WTC11 (cell line): ENCODE measurements around the gene MYO5C. TPM values are rescaled to one million over a fixed set of nuclear protein-coding genes. Genes with fewer than 3 reads are reported as not detected.

Source experiments
- ATAC-seq: fragments of 200-7000 bp; cut with Tn5 transposase; 2 replicates; pipeline ENCODE4 v1.10.0; 2021; ENCODE audit warnings: mild to moderate bottlenecking, moderate library complexity
- CTCF ChIA-PET: fragments of 300-600 bp; sonication (Branson Sonifier 250); formaldehyde crosslinking; loops from one replicate; lab custom pipeline; 2021; ENCODE audit warnings: antibody characterized with exemption; lab: Charles Lee
- POLR2A ChIA-PET: fragments of 350-600 bp; sonication (Branson Sonifier 250); formaldehyde crosslinking; loops from one replicate; lab custom pipeline; 2021; ENCODE audit warnings: antibody characterized with exemption; lab: Charles Lee
- DNase-seq: peaks from one replicate; pipeline ENCODE4 v3.0.0; 2021; ENCODE audit warnings: low spot score
- H3K27ac Mint-ChIP-seq: 2 replicates; pipeline ENCODE4 v1.8.0; 2021; ENCODE audit warnings: mixed read lengths
- H3K27me3 Mint-ChIP-seq: 2 replicates; pipeline ENCODE4 v1.8.0; 2021; ENCODE audit warnings: low read depth, mild to moderate bottlenecking, moderate library complexity, mixed read lengths
- H3K36me3 Mint-ChIP-seq: 2 replicates; pipeline ENCODE4 v1.8.0; 2021; ENCODE audit warnings: mixed read lengths
- H3K4me1 Mint-ChIP-seq: 2 replicates; pipeline ENCODE4 v1.8.0; 2022; ENCODE audit warnings: mixed read lengths
- H3K4me3 Mint-ChIP-seq: 2 replicates; pipeline ENCODE4 v1.8.0; 2021; ENCODE audit warnings: mild to moderate bottlenecking, moderate library complexity, mixed read lengths
- H3K9me3 Mint-ChIP-seq: 2 replicates; pipeline ENCODE4 v1.8.0; 2021; ENCODE audit warnings: mixed read lengths
- CBFB ChIP-seq: sonication (generic); formaldehyde crosslinking; IDR thresholded peaks from 2 replicates; pipeline ENCODE4 v1.8.1; 2022; ENCODE audit warnings: mild to moderate bottlenecking, low read depth, missing genetic modification reagents
- CREB1 ChIP-seq: sonication (generic); formaldehyde crosslinking; IDR thresholded peaks from 2 replicates; pipeline ENCODE4 v1.8.0; 2023; ENCODE audit warnings: mild to moderate bottlenecking, missing genetic modification reagents
- CREM ChIP-seq: sonication (generic); formaldehyde crosslinking; IDR thresholded peaks from 2 replicates; pipeline ENCODE4 v1.8.1; 2022; ENCODE audit warnings: mild to moderate bottlenecking, missing genetic modification reagents, moderate library complexity
- ETV6 ChIP-seq: sonication (generic); formaldehyde crosslinking; IDR thresholded peaks from 2 replicates; pipeline ENCODE4 v1.8.1; 2022; ENCODE audit warnings: mild to moderate bottlenecking, missing genetic modification reagents
- GRHL2 ChIP-seq: fragments of 250-450 bp; sonication (Bioruptor Pico); IDR thresholded peaks from 2 replicates; pipeline ENCODE4 v1.8.0; 2022; ENCODE audit warnings: mild to moderate bottlenecking, moderate library complexity; ENCODE audit not compliant: insufficient replicate concordance, severe bottlenecking
- HMGA2 ChIP-seq: fragments of 250-450 bp; sonication (Bioruptor Pico); IDR thresholded peaks from 2 replicates; pipeline ENCODE4 v1.4.0; 2021; ENCODE audit warnings: mild to moderate bottlenecking, moderate library complexity
- IRF2 ChIP-seq: sonication (generic); formaldehyde crosslinking; IDR thresholded peaks from 2 replicates; pipeline ENCODE4 v1.8.0; 2022; ENCODE audit warnings: low read depth, missing genetic modification reagents, borderline replicate concordance
- MXD4 ChIP-seq: fragments of 250-450 bp; sonication (Bioruptor Pico); IDR thresholded peaks from 2 replicates; pipeline ENCODE4 v1.8.0; 2021; ENCODE audit warnings: mild to moderate bottlenecking, moderate library complexity, borderline replicate concordance
- MYBL2 ChIP-seq: sonication (generic); formaldehyde crosslinking; IDR thresholded peaks from 2 replicates; pipeline ENCODE4 v1.8.1; 2023; ENCODE audit warnings: mild to moderate bottlenecking, moderate library complexity, missing genetic modification reagents
- NFE2L1 ChIP-seq: sonication (generic); formaldehyde crosslinking; IDR thresholded peaks from 2 replicates; pipeline ENCODE4 v1.8.1; 2023; ENCODE audit warnings: missing genetic modification reagents
- NR3C1 ChIP-seq: sonication (generic); formaldehyde crosslinking; conservative IDR thresholded peaks from 2 replicates; pipeline ENCODE4 v1.8.1; 2023; ENCODE audit warnings: low read depth, mild to moderate bottlenecking, missing genetic modification reagents
- PRRX2 ChIP-seq: fragments of 250-450 bp; sonication (Bioruptor Pico); IDR thresholded peaks from 2 replicates; pipeline ENCODE4 v1.8.0; 2021; ENCODE audit warnings: mild to moderate bottlenecking
- RELA ChIP-seq: sonication (generic); formaldehyde crosslinking; IDR thresholded peaks from 2 replicates; pipeline ENCODE4 v1.8.1; 2022; ENCODE audit warnings: missing genetic modification reagents, mild to moderate bottlenecking, borderline replicate concordance
- RORB ChIP-seq: fragments of 250-450 bp; sonication (Bioruptor Pico); IDR thresholded peaks from 2 replicates; pipeline ENCODE4 v1.9.0; 2021; ENCODE audit warnings: mild to moderate bottlenecking
- TP53 ChIP-seq: sonication (generic); formaldehyde crosslinking; IDR thresholded peaks from 2 replicates; pipeline ENCODE4 v1.8.1; 2023; ENCODE audit warnings: mild to moderate bottlenecking, missing genetic modification reagents
- ZNF263 ChIP-seq: sonication (generic); formaldehyde crosslinking; IDR thresholded peaks from 2 replicates; pipeline ENCODE4 v1.8.1; 2022; ENCODE audit warnings: low read depth, mild to moderate bottlenecking, moderate library complexity, missing genetic modification reagents
- total RNA-seq: library from RNA; stranded (reverse); gene quantifications from 3 replicates; pipeline ENCODE4 v1.2.3, GENCODE V29; 2021
- TF ChIP-seq, protein P1 (sequence below): sonication (generic); formaldehyde crosslinking; IDR thresholded peaks from 2 replicates; pipeline ENCODE4 v1.8.0; 2022; ENCODE audit warnings: missing genetic modification reagents
- TF ChIP-seq, protein P2 (sequence below): sonication (generic); formaldehyde crosslinking; IDR thresholded peaks from 2 replicates; pipeline ENCODE4 v1.8.1; 2022; ENCODE audit warnings: mild to moderate bottlenecking, moderate library complexity, missing genetic modification reagents
- TF ChIP-seq, protein P3 (sequence below): sonication (generic); formaldehyde crosslinking; IDR thresholded peaks from 2 replicates; pipeline ENCODE4 v1.8.1; 2023; ENCODE audit warnings: mild to moderate bottlenecking, missing genetic modification reagents, moderate library complexity
- TF ChIP-seq, protein P4 (sequence below): sonication (generic); formaldehyde crosslinking; IDR thresholded peaks from 2 replicates; pipeline ENCODE4 v1.8.0; 2023; ENCODE audit warnings: missing genetic modification reagents, mild to moderate bottlenecking, borderline replicate concordance
- TF ChIP-seq, protein P5 (sequence below): sonication (generic); formaldehyde crosslinking; conservative IDR thresholded peaks from 2 replicates; pipeline ENCODE4 v1.8.1; 2023; ENCODE audit warnings: mild to moderate bottlenecking, low read depth, missing genetic modification reagents, moderate library complexity
- TF ChIP-seq, protein P6 (sequence below): sonication (generic); formaldehyde crosslinking; IDR thresholded peaks from 2 replicates; pipeline ENCODE4 v1.8.0; 2022; ENCODE audit warnings: mild to moderate bottlenecking, missing genetic modification reagents

MYO5C gene
- total RNA-seq, 1 experiment from 2014 or later, result 25.3 TPM

DNA sequence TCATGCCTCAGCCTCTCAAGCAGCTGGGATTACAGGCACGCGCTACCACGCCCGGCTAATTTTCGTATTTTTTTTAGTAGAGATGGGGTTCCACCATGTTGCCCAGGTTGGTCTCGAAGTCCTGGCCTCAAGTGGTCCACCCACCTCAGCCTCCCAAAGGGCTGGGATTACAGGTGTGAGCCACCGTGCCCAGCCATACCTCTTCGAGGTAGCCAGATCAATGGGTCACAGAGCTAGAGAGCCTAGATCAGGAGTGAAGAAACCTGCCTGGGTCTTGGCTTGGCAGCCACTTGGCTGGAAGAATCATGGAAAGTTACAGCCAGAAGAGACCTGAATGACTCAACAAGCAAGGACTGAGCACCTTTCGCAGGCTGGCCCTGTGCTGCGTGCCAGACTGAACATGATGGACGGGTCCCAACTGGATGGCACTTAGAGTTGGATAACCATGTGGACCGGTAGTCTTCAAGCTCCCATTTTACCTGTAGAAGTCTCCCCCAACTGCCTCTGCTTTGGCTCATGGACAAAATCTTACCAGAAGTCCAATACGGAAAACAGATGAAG lies 134.1 kb downstream of the MYO5C start:
- H3K9me3 Mint-ChIP-seq, result no peaks in the 10 kb centered on the region
- peaks cover 7% of the 10 kb centered on the region; the same call in 1 of the 2 replicates for H3K4me1 Mint-ChIP-seq
- H3K36me3 Mint-ChIP-seq, result peaks cover 7% of the 10 kb centered on the region; the same call in 1 of the 2 replicates
- ATAC-seq (no peak), DNase-seq (no peak)
- POLR2A ChIA-PET, result no interaction called here
- no peaks in the 10 kb centered on the region for H3K27me3 Mint-ChIP-seq
- CTCF ChIA-PET, result interaction anchor here (0.7 to 1.5 kb wide), 2 partner anchors 9 to 47 kb away, joined by 3 to 6 read pairs; no protein-coding TSS in a partner anchor
- H3K27ac Mint-ChIP-seq, result no peak overlapping the region
- H3K4me3 Mint-ChIP-seq, result no peak overlapping the region
- no peak for TF ChIP-seq MXD4 (CRISPR knock-in tag)
- TF ChIP-seq IRF2 (CRISPR knock-in tag), result no peak
- TF ChIP-seq GRHL2, result no peak
- TF ChIP-seq CBFB, result no peak
- TF ChIP-seq TP53 (CRISPR knock-in tag), result no peak
- no peak for TF ChIP-seq HMGA2 (CRISPR knock-in tag)
- TF ChIP-seq, protein P1, sequence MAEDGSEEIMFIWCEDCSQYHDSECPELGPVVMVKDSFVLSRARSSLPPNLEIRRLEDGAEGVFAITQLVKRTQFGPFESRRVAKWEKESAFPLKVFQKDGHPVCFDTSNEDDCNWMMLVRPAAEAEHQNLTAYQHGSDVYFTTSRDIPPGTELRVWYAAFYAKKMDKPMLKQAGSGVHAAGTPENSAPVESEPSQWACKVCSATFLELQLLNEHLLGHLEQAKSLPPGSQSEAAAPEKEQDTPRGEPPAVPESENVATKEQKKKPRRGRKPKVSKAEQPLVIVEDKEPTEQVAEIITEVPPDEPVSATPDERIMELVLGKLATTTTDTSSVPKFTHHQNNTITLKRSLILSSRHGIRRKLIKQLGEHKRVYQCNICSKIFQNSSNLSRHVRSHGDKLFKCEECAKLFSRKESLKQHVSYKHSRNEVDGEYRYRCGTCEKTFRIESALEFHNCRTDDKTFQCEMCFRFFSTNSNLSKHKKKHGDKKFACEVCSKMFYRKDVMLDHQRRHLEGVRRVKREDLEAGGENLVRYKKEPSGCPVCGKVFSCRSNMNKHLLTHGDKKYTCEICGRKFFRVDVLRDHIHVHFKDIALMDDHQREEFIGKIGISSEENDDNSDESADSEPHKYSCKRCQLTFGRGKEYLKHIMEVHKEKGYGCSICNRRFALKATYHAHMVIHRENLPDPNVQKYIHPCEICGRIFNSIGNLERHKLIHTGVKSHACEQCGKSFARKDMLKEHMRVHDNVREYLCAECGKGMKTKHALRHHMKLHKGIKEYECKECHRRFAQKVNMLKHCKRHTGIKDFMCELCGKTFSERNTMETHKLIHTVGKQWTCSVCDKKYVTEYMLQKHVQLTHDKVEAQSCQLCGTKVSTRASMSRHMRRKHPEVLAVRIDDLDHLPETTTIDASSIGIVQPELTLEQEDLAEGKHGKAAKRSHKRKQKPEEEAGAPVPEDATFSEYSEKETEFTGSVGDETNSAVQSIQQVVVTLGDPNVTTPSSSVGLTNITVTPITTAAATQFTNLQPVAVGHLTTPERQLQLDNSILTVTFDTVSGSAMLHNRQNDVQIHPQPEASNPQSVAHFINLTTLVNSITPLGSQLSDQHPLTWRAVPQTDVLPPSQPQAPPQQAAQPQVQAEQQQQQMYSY (CRISPR knock-in tag), result no peak
- TF ChIP-seq RORB (CRISPR knock-in tag), result no peak
- TF ChIP-seq, protein P2, sequence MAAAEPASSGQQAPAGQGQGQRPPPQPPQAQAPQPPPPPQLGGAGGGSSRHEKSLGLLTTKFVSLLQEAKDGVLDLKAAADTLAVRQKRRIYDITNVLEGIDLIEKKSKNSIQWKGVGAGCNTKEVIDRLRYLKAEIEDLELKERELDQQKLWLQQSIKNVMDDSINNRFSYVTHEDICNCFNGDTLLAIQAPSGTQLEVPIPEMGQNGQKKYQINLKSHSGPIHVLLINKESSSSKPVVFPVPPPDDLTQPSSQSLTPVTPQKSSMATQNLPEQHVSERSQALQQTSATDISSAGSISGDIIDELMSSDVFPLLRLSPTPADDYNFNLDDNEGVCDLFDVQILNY (CRISPR knock-in tag), result no peak
- no peak for TF ChIP-seq PRRX2 (CRISPR knock-in tag)
- TF ChIP-seq ZNF263 (CRISPR knock-in tag), result no peak
- TF ChIP-seq ETV6, result no peak
- no peak for TF ChIP-seq CREB1
- TF ChIP-seq, protein P3, sequence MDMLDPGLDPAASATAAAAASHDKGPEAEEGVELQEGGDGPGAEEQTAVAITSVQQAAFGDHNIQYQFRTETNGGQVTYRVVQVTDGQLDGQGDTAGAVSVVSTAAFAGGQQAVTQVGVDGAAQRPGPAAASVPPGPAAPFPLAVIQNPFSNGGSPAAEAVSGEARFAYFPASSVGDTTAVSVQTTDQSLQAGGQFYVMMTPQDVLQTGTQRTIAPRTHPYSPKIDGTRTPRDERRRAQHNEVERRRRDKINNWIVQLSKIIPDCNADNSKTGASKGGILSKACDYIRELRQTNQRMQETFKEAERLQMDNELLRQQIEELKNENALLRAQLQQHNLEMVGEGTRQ (CRISPR knock-in tag), result no peak

DNA sequence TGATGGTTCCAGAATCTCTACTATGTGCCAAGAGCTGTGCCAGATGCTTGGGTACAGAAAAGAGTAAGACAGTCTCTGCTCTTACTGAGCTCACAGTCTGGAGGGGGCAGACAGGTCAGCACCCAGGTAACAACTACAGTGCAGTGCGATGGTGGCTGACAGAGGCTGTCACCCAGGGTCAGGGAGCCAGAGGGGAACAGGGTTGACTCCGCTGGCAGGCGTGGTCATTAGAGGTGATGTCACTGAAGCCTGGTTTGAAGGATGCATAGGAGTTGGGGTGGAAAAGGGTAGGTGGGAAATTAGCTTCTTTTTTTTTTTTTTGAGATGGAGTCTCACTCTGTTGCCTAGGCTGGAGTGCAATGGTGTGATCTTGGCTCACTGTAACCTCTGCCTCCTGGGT lies 136.0 kb downstream of the MYO5C start:
- Mint-ChIP-seq H3K27me3 (no peaks in the 10 kb centered on the region), H3K4me3 (no peak overlapping the region), H3K4me1 (peaks cover 3% of the 10 kb centered on the region; the same call in 1 of the 2 replicates), H3K36me3 (peaks cover 7% of the 10 kb centered on the region; the same call in 1 of the 2 replicates), H3K27ac (no peak overlapping the region), H3K9me3 (no peaks in the 10 kb centered on the region)
- POLR2A ChIA-PET, result no interaction called here
- DNase-seq, result no peak
- no peak for ATAC-seq
- CTCF ChIA-PET, result interaction anchor here (1.8 kb wide), 1 partner anchor 49 kb away, joined by 6 read pairs; no protein-coding TSS in a partner anchor
- no peak for TF ChIP-seq MYBL2 (CRISPR knock-in tag)
- TF ChIP-seq, protein P4, sequence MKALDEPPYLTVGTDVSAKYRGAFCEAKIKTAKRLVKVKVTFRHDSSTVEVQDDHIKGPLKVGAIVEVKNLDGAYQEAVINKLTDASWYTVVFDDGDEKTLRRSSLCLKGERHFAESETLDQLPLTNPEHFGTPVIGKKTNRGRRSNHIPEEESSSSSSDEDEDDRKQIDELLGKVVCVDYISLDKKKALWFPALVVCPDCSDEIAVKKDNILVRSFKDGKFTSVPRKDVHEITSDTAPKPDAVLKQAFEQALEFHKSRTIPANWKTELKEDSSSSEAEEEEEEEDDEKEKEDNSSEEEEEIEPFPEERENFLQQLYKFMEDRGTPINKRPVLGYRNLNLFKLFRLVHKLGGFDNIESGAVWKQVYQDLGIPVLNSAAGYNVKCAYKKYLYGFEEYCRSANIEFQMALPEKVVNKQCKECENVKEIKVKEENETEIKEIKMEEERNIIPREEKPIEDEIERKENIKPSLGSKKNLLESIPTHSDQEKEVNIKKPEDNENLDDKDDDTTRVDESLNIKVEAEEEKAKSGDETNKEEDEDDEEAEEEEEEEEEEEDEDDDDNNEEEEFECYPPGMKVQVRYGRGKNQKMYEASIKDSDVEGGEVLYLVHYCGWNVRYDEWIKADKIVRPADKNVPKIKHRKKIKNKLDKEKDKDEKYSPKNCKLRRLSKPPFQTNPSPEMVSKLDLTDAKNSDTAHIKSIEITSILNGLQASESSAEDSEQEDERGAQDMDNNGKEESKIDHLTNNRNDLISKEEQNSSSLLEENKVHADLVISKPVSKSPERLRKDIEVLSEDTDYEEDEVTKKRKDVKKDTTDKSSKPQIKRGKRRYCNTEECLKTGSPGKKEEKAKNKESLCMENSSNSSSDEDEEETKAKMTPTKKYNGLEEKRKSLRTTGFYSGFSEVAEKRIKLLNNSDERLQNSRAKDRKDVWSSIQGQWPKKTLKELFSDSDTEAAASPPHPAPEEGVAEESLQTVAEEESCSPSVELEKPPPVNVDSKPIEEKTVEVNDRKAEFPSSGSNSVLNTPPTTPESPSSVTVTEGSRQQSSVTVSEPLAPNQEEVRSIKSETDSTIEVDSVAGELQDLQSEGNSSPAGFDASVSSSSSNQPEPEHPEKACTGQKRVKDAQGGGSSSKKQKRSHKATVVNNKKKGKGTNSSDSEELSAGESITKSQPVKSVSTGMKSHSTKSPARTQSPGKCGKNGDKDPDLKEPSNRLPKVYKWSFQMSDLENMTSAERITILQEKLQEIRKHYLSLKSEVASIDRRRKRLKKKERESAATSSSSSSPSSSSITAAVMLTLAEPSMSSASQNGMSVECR (CRISPR knock-in tag), result no peak
- no peak for TF ChIP-seq CREM (CRISPR knock-in tag)
- TF ChIP-seq MXD4 (CRISPR knock-in tag), result no peak
- no peak for TF ChIP-seq GRHL2
- TF ChIP-seq NR3C1 (CRISPR knock-in tag), result no peak
- no peak for TF ChIP-seq NFE2L1 (CRISPR knock-in tag)
- no peak for TF ChIP-seq RELA
- TF ChIP-seq, protein P5, sequence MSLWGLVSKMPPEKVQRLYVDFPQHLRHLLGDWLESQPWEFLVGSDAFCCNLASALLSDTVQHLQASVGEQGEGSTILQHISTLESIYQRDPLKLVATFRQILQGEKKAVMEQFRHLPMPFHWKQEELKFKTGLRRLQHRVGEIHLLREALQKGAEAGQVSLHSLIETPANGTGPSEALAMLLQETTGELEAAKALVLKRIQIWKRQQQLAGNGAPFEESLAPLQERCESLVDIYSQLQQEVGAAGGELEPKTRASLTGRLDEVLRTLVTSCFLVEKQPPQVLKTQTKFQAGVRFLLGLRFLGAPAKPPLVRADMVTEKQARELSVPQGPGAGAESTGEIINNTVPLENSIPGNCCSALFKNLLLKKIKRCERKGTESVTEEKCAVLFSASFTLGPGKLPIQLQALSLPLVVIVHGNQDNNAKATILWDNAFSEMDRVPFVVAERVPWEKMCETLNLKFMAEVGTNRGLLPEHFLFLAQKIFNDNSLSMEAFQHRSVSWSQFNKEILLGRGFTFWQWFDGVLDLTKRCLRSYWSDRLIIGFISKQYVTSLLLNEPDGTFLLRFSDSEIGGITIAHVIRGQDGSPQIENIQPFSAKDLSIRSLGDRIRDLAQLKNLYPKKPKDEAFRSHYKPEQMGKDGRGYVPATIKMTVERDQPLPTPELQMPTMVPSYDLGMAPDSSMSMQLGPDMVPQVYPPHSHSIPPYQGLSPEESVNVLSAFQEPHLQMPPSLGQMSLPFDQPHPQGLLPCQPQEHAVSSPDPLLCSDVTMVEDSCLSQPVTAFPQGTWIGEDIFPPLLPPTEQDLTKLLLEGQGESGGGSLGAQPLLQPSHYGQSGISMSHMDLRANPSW (CRISPR knock-in tag), result no peak
- TF ChIP-seq PRRX2 (CRISPR knock-in tag), result no peak
- TF ChIP-seq, protein P6, sequence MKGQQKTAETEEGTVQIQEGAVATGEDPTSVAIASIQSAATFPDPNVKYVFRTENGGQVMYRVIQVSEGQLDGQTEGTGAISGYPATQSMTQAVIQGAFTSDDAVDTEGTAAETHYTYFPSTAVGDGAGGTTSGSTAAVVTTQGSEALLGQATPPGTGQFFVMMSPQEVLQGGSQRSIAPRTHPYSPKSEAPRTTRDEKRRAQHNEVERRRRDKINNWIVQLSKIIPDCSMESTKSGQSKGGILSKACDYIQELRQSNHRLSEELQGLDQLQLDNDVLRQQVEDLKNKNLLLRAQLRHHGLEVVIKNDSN (CRISPR knock-in tag), result no peak
